ENCODE measurements around the gene CADPS2.

DNA sequence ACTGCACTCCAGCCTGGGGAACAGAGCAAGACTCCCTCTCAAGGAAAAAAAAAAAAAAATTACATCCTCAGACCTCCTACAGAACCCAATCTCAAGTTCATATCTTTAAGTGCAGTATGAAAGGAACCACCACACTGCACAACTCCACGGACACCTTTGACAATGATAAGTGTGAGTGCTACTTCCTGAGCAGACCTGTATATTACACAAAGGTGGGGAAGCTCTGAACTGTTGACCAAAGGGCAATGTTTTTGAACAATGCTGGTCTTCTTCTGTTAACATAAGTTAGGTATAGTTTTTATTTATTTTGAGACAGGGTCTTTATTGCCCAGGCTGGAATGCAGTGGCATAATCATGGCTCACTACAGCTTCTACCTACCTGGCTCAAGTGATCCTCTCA is 129.4 kb downstream of the CADPS2 start:
- TF ChIP-seq CTCF (conservative IDR thresholded peaks at IDR 0.05; ENCODE audit: low read depth, low read length) (no peak), POLR2A (IDR thresholded peaks at IDR 0.05; ENCODE audit: low read depth, low read length) (no peak), CEBPB (IDR thresholded peaks at IDR 0.05; ENCODE audit: low read depth, low read length) (no peak), RFX5 (IDR thresholded peaks at IDR 0.05; ENCODE audit: low read depth, low read length) (no peak), MXI1 (IDR thresholded peaks at IDR 0.05; ENCODE audit: borderline replicate concordance, low read depth, low read length) (no peak)
